SK-N-MC (cell line): ENCODE results near the gene SARNP.

Source experiments
- EZH2 ChIP-seq: fragments of 200-600 bp; sonication (generic); IDR thresholded peaks from one replicate; pipeline ENCODE4 v1.6.1; 2017; ENCODE audit warnings: antibody characterized with exemption
- POLR2AphosphoS5 ChIP-seq: IDR thresholded peaks from 2 replicates; pipeline ENCODE4 v1.6.1; 2012; ENCODE audit warnings: mild to moderate bottlenecking, low read depth, low read length, borderline replicate concordance

DNA sequence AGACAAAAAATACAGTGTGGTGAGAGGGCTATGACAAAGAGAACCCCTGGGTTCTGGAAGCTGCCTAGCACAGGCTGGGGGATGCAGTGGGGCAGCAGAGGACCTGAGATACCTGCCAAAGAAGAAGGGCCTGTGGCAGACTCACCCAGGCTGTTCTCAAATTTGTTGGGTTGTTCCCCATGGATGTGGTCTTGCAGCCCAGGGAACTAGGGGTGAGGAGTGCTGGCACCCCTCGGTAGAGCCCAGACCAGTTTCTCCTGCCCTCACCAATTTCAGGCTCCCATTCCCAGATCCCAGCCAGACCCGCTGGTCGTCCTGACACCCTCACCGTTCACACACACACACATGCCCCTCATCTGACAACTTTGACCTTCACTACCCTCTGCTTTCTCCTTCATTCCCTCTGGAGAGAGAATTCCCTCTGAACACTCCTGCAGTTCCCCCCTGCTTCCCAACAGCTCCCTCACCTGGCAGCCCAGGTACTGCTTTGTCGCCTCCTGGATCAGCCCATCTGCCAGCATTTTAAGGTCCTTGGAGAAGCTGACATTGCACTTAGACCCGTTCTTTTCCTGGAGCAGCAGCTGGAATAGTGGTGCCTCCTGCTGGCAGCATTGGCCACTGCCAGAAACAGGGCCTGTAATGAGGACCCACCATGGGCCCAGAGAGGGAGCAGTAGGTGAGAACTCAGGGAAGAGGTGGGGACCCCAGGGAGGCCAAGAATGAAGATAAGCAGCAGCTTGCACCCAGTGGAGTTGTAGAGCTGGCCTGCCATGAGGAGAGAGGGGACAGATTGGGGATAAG lies 80.5 kb downstream of the SARNP start:
- TF ChIP-seq EZH2: no peak
- no peak for TF ChIP-seq POLR2AphosphoS5
